H1 (cell line): Measurements from ENCODE around the gene CCDC88A. TPM values are rescaled to one million over a fixed set of nuclear protein-coding genes. Genes with fewer than 3 reads are reported as not detected.

Experiments used
- CBX5 ChIP-seq: fragments of 300-800, 300-1000 bp; sonication (generic); IDR thresholded peaks from 2 replicates; pipeline ENCODE4 v1.7.1; 2016; ENCODE audit warnings: antibody characterized with exemption, low read length, low read depth
- EGR1 ChIP-seq: IDR thresholded peaks from 2 replicates; pipeline ENCODE4 v1.6.1; 2011; ENCODE audit warnings: low read depth, low read length, borderline replicate concordance
- KDM4A ChIP-seq: IDR thresholded peaks from one replicate; pipeline ENCODE4 v1.7.1; 2012; ENCODE audit warnings: low read depth, mild to moderate bottlenecking, moderate library complexity, low read length, inconsistent platforms; ENCODE audit not compliant: severe bottlenecking
- NRF1 ChIP-seq: IDR thresholded peaks from 2 replicates; pipeline ENCODE4 v1.6.1; 2011; ENCODE audit warnings: mild to moderate bottlenecking, low read depth, low read length, improper control_type of control experiment
- POLR2A ChIP-seq, 2 experiments: IDR thresholded peaks; 1 replicate in 1 of 2; 2 replicates in 1 of 2; pipeline ENCODE4 v1.6.1; 2011; ENCODE audit warnings: low read depth in 2 of 2, low read length in 2 of 2, mild to moderate bottlenecking in 2 of 2; ENCODE audit errors: control extremely low read depth in 1 of 2
- TEAD4 ChIP-seq: IDR thresholded peaks from 2 replicates; pipeline ENCODE4 v1.6.1; 2012; ENCODE audit warnings: low read depth, low read length, inconsistent platforms, mixed read lengths
- YY1 ChIP-seq: IDR thresholded peaks from 2 replicates; pipeline ENCODE4 v1.6.1; 2011; ENCODE audit warnings: low read depth, mild to moderate bottlenecking, low read length
- polyA plus RNA-seq, 7 experiments: library from polyadenylated mRNA; depleted of rRNA in 3 of 7; stranded (reverse) in 5 of 7; unstranded in 2 of 7; fragments of >200 nt in 5 of 7; fragments of 200-250 nt in 2 of 7; gene quantifications; 1 replicate in 5 of 7; 2 replicates in 1 of 7; 4 replicates in 1 of 7; pipeline versions ENCODE4 v1.2.1 to v1.2.3, GENCODE V29; 2011 to 2013; ENCODE audit warnings: missing spikeins in 2 of 7, mixed read lengths in 2 of 7
- total RNA-seq: library from RNA; stranded (reverse); fragmentation: NEBNext Ultra II Directional; extraction: Animal tissue kit (Norgen Biotek cat#: 25700); gene quantifications from 2 replicates; pipeline ENCODE4 v1.2.1, GENCODE V29; 2021

The CCDC88A gene
- total and polyA plus RNA-seq, 2 of the 8 experiments (the other 6 are each of a cell fraction or from before 2014, with no cell fraction given), result 27.0 to 98.0 TPM

- TF ChIP-seq TEAD4 (no peak), KDM4A (no peak), NRF1 (no peak), CBX5 (no peak), POLR2A (IDR thresholded peaks at IDR 0.05; ENCODE audit: control extremely low read depth in 1 of 2, low read depth in 2 of 2, low read length in 2 of 2) (no peak), YY1 (no peak), EGR1 (no peak)
These were observed 23.7 kb downstream of the CCDC88A start (continued) for GRCh38 chr2:55395724-55396605.
